DND-41 (cell line): ENCODE data around the gene S100Z.

Experiments used
- ATAC-seq: fragments of 200-7000 bp; cut with Tn5 transposase; 3 replicates; pipeline ENCODE4 v1.9.1; 2021; ENCODE audit warnings: low read depth; ENCODE audit not compliant: insufficient read depth
- DNase-seq: peaks from one replicate; pipeline ENCODE4 v3.0.0-alpha.2; 2020
- H2AFZ ChIP-seq: 2 replicates; pipeline ENCODE4 v1.6.0; 2012; ENCODE audit warnings: low read depth, low read length
- H3K27ac ChIP-seq: 2 replicates; pipeline ENCODE4 v1.5.1; 2012; ENCODE audit warnings: low read length, inconsistent platforms
- H3K27me3 ChIP-seq: fragments of 200-600 bp; sonication (generic); 2 replicates; pipeline ENCODE4 v1.6.0; 2012; ENCODE audit warnings: low read length, mild to moderate bottlenecking, inconsistent platforms; ENCODE audit not compliant: insufficient read depth, poor library complexity
- H3K36me3 ChIP-seq: 2 replicates; pipeline ENCODE4 v1.5.1; 2012; ENCODE audit warnings: low read length, inconsistent platforms; ENCODE audit not compliant: insufficient read depth
- H3K4me1 ChIP-seq: 2 replicates; pipeline ENCODE4 v1.5.1; 2012; ENCODE audit warnings: mild to moderate bottlenecking, low read length; ENCODE audit not compliant: insufficient read depth
- H3K4me2 ChIP-seq: 2 replicates; pipeline ENCODE4 v1.6.0; 2012; ENCODE audit warnings: mild to moderate bottlenecking, moderate library complexity, low read length, inconsistent platforms; ENCODE audit not compliant: insufficient read depth
- H3K4me3 ChIP-seq, 2 experiments: fragments of 200-600 bp in 1 of 2; shearing (Covaris generic) in 1 of 2; 2 replicates each; pipeline ENCODE4 v1.5.1; 2012 to 2016; ENCODE audit warnings: inconsistent platforms in 2 of 2, low read length in 2 of 2, mild to moderate bottlenecking in 2 of 2, low read depth in 1 of 2, moderate library complexity in 1 of 2
- H3K79me2 ChIP-seq: 2 replicates; pipeline ENCODE4 v1.6.0; 2012; ENCODE audit warnings: low read length, inconsistent platforms; ENCODE audit not compliant: insufficient read depth
- H3K9ac ChIP-seq: 2 replicates; pipeline ENCODE4 v1.6.0; 2012; ENCODE audit warnings: low read depth, mild to moderate bottlenecking, inconsistent platforms, low read length, moderate library complexity
- H3K9me3 ChIP-seq: 2 replicates; pipeline ENCODE4 v1.5.1; 2012; ENCODE audit warnings: low read length, moderate library complexity, mild to moderate bottlenecking, inconsistent platforms; ENCODE audit not compliant: insufficient read depth, severe bottlenecking
- H4K20me1 ChIP-seq: 2 replicates; pipeline ENCODE4 v1.6.0; 2012; ENCODE audit warnings: low read length; ENCODE audit not compliant: insufficient read depth
- CTCF ChIP-seq: IDR thresholded peaks from 2 replicates; pipeline ENCODE4 v1.5.1; 2012; ENCODE audit warnings: borderline replicate concordance, low read length, moderate library complexity, mild to moderate bottlenecking; ENCODE audit not compliant: poor library complexity, severe bottlenecking; ENCODE audit errors: extremely low read depth
- EZH2 ChIP-seq: IDR thresholded peaks from 3 replicates; pipeline ENCODE4 v1.6.1; 2012; ENCODE audit warnings: borderline replicate concordance, low read depth, mild to moderate bottlenecking, moderate library complexity, low read length, inconsistent platforms; ENCODE audit not compliant: severe bottlenecking

Gene S100Z

GRCh38 chr5:76801803-76802195 lies 48.0 kb upstream of the S100Z start:
- H3K27ac ChIP-seq, result no peak overlapping the region
- H3K4me1 ChIP-seq, result no peaks in the 10 kb centered on the region
- H3K9me3 ChIP-seq, result no peaks in the 10 kb centered on the region
- ATAC-seq (no peak), DNase-seq (no peak)
- no peak overlapping the region for H3K9ac ChIP-seq
- H2AFZ ChIP-seq, result no peak overlapping the region
- no peak overlapping the region for H3K4me2 ChIP-seq
- TF ChIP-seq EZH2 (no peak), CTCF (no peak)
- no peak overlapping the region for H3K4me3 ChIP-seq
- no peaks in the 10 kb centered on the region for H3K27me3 ChIP-seq
- H3K79me2 ChIP-seq, result no peaks in the 10 kb centered on the region
- no peaks in the 10 kb centered on the region for H4K20me1 ChIP-seq
- no peaks in the 10 kb centered on the region for H3K36me3 ChIP-seq

- TF ChIP-seq CTCF (no peak), EZH2 (no peak)
- Histone ChIP-seq H3K4me1 (no peaks in the 10 kb centered on the region), H3K79me2 (no peaks in the 10 kb centered on the region), H3K27ac (no peak overlapping the region), H3K9ac (no peak overlapping the region), H3K4me2 (no peak overlapping the region), H3K36me3 (no peaks in the 10 kb centered on the region), H3K4me3 (no peak overlapping the region), H3K27me3 (no peaks in the 10 kb centered on the region), H2AFZ (no peak overlapping the region), H3K9me3 (no peaks in the 10 kb centered on the region), H4K20me1 (no peaks in the 10 kb centered on the region)
- no peak for ATAC-seq
- no peak for DNase-seq
Observed at GRCh38 chr5:76804266-76804665, 45.5 kb upstream of the S100Z start.

GRCh38 chr5:76805821-76806505 lies 43.9 kb upstream of the S100Z start:
- no peak overlapping the region for H3K4me2 ChIP-seq

More at GRCh38 chr5:76805821-76806505, 43.9 kb upstream of the S100Z start:
- H3K27ac ChIP-seq, result no peak overlapping the region
- peaks cover under 1% of the 10 kb centered on the region for H3K9me3 ChIP-seq
- ATAC-seq (no peak), DNase-seq (no peak)
- H3K9ac ChIP-seq, result no peak overlapping the region
- H3K4me3 ChIP-seq, result no peak overlapping the region
- no peaks in the 10 kb centered on the region for H3K4me1 ChIP-seq
- no peaks in the 10 kb centered on the region for H3K27me3 ChIP-seq
- H3K36me3 ChIP-seq, result no peaks in the 10 kb centered on the region
- H3K79me2 ChIP-seq, result no peaks in the 10 kb centered on the region
- no peaks in the 10 kb centered on the region for H4K20me1 ChIP-seq
- no peak overlapping the region for H2AFZ ChIP-seq
- TF ChIP-seq EZH2 (no peak), CTCF (no peak)
